Left ventricle myocardium inferior (tissue), 1 donor: ENCODE measurements around the gene SHISA4. TPM values are rescaled to one million over a fixed set of nuclear protein-coding genes. Genes with fewer than 3 reads are reported as not detected.
"Not testable (repeated sequence)": the region's sequence is repeated elsewhere in the genome, so short reads cannot be mapped to it uniquely, and the experiment has no call there.

Experiments used
- DNase-seq: peaks from one replicate; pipeline ENCODE4 v3.0.0-alpha.2; 2020
- H3K27ac ChIP-seq: fragments of 200-600 bp; replicated peaks from 2 replicates; pipeline ENCODE4 v1.8.0; 2021
- H3K27me3 ChIP-seq: fragments of 200-600 bp; 2 replicates; pipeline ENCODE4 v1.8.0; 2021; ENCODE audit warnings: low read depth
- H3K36me3 ChIP-seq: fragments of 200-600 bp; 2 replicates; pipeline ENCODE4 v1.8.0; 2021
- H3K4me1 ChIP-seq: fragments of 200-600 bp; 2 replicates; pipeline ENCODE4 v1.8.0; 2021
- H3K4me3 ChIP-seq: fragments of 200-600 bp; 2 replicates; pipeline ENCODE4 v1.8.0; 2021; ENCODE audit warnings: mild to moderate bottlenecking, moderate library complexity
- H3K9me3 ChIP-seq: fragments of 200-600 bp; replicated peaks from 2 replicates; pipeline ENCODE4 v1.8.0; 2021
- intact Hi-C: fragments of 100-400 bp; cut with micrococcal nuclease; formaldehyde crosslinking; loops from one replicate; pipeline ENCODE4 v1.11.0; 2022
- total RNA-seq: library from RNA; stranded (reverse); fragmentation: NEBNext Ultra II Directional; extraction: Animal tissue kit (Norgen Biotek cat#: 25700); gene quantifications from one replicate; pipeline ENCODE4 v1.2.1, GENCODE V29; 2021
- TF ChIP-seq, protein P1 (sequence below): fragments of 200-600 bp; IDR thresholded peaks from 2 replicates; pipeline ENCODE4 v1.8.0; 2021; ENCODE audit warnings: antibody characterized with exemption, mild to moderate bottlenecking, borderline replicate concordance
- donor health status: DM: no; HTN: yes; CAD: no; lungs with severe emphysema.

Gene SHISA4
- total RNA-seq, 1 donor from 2014 or later: 191 TPM

DNA sequence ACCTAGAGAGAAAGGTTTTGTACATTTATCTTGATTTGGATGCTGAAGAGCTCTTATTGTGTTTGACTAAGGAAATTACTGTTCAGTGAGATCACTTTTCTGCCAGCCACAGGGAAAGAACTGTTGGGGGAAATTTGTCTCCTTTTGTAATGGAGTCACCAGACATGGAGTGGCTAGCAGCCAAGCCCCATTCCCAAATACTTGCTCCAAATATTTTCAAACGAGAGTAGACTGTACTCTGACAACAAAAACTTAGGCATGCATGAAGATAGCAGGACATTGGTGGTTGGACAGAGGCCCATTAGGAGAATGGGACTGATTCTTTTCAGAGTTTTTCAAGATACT is 38.7 kb upstream of the SHISA4 start:
- intact Hi-C loops: no loop called here
- peaks cover 37% of the 10 kb centered on the region for H3K4me1 ChIP-seq
- peak overlapping the region; percentile 79 for H3K27ac ChIP-seq
- peaks cover 57% of the 10 kb centered on the region for H3K36me3 ChIP-seq
- peak overlapping the region; percentile 5 for H3K4me3 ChIP-seq
- peak; percentile 30 for DNase-seq
- no peaks in the 10 kb centered on the region for H3K27me3 ChIP-seq
- TF ChIP-seq, protein P1, sequence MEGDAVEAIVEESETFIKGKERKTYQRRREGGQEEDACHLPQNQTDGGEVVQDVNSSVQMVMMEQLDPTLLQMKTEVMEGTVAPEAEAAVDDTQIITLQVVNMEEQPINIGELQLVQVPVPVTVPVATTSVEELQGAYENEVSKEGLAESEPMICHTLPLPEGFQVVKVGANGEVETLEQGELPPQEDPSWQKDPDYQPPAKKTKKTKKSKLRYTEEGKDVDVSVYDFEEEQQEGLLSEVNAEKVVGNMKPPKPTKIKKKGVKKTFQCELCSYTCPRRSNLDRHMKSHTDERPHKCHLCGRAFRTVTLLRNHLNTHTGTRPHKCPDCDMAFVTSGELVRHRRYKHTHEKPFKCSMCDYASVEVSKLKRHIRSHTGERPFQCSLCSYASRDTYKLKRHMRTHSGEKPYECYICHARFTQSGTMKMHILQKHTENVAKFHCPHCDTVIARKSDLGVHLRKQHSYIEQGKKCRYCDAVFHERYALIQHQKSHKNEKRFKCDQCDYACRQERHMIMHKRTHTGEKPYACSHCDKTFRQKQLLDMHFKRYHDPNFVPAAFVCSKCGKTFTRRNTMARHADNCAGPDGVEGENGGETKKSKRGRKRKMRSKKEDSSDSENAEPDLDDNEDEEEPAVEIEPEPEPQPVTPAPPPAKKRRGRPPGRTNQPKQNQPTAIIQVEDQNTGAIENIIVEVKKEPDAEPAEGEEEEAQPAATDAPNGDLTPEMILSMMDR: no peak
- no peaks in the 10 kb centered on the region for H3K9me3 ChIP-seq

DNA sequence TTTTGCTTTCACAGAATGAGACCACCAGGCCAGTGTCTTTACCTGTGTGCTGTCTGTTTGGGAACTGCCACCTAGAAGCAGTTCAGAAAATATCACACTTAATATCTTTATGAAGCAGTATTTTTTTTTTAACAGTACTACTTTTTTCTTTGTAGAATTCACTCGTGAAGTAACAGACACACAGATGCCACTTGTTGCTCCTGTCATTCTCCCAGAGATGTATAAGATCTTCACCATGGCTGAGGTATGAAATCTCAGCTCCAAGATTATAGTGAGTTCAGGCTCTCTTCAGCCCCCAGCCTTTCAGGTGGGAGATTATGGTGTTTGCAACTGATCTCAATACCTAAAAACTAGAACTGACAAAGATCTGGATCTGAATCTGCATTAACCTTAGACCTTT is 36.7 kb upstream of the SHISA4 start:
- no peak overlapping the region for H3K4me3 ChIP-seq
- H3K27ac ChIP-seq: peak overlapping the region; percentile 79
- DNase-seq: no peak
- H3K9me3 ChIP-seq: no peaks in the 10 kb centered on the region
- H3K4me1 ChIP-seq: peaks cover 35% of the 10 kb centered on the region
- peaks cover 76% of the 10 kb centered on the region for H3K36me3 ChIP-seq
- TF ChIP-seq, protein P1: no peak
- intact Hi-C loops: no loop called here
- H3K27me3 ChIP-seq: no peaks in the 10 kb centered on the region

DNA sequence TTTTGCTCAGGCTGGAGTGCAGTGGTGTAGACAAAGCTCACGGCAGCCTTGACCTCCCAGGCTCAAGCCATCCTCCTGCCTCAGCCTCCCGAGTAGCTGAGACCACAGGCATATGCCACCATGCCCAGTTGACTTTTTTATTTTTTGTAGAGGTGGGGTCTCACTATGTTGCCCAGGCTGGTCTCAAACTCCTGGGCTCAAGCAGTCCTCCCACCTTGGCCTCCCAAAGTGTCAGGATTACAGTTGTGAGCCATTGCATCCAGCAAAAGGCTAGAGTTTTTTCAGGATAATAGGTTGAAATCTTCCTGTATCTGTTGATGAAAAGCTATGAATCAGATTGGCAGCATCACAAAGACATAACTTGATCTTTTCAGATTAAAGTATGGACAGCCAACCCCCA is 32.0 kb upstream of the SHISA4 start:
- H3K27me3 ChIP-seq, H3K27ac ChIP-seq, DNase-seq, H3K9me3 ChIP-seq, H3K4me3 ChIP-seq, intact Hi-C loops, H3K4me1 ChIP-seq: not testable (repeated sequence)
- peaks cover 94% of the 10 kb centered on the region for H3K36me3 ChIP-seq

DNA sequence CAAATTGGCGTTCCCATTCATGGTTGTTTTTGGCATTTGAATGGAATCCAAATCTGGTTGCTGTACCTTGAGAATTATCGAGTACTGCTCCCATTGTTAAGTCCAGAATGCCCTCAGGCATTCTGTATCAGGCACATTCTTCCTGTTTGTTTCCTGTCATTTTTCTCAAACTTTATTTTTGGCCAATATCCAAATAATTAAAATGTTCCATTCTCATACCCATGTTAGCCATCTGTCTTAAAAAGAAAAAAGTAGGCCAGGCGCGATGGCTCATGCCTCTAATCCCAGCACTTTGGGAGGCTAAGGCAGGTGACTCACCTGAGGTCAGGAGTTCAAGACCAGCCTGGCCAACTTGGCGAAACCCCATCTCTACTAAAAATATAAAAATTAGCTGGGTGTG is 29.3 kb upstream of the SHISA4 start:
- intact Hi-C loops: no loop called here
- H3K4me3 ChIP-seq: no peak overlapping the region
- H3K27ac ChIP-seq: peak overlapping the region; percentile 40
- TF ChIP-seq, protein P1: no peak
- H3K36me3 ChIP-seq: peaks cover 91% of the 10 kb centered on the region
- no peaks in the 10 kb centered on the region for H3K9me3 ChIP-seq
- H3K4me1 ChIP-seq: peaks cover 4% of the 10 kb centered on the region
- DNase-seq: no peak
- H3K27me3 ChIP-seq: no peaks in the 10 kb centered on the region

DNA sequence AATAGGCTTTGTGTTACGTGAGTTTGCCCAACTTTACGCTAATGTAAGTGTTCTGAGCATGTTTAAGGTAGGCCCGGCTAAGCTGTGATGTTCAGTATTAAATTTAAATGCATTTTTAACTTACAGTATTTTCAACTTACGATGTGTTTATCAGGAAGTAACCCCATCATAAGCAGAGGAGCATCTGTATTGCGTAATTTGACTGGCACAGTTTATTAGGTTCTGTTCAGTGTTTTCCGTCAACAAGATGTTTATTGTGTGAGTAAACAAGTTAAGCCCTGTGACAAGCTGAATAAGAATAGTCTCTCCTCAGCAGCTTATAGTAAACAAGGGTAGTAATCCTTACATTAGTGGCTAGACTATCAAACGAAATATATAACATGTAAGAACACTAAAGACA is 27.2 kb upstream of the SHISA4 start:
- no peak for DNase-seq
- Histone ChIP-seq H3K27ac (no peak overlapping the region), H3K4me3 (no peak overlapping the region), H3K4me1 (peaks cover 4% of the 10 kb centered on the region), H3K27me3 (no peaks in the 10 kb centered on the region), H3K36me3 (peaks cover 85% of the 10 kb centered on the region), H3K9me3 (no peaks in the 10 kb centered on the region)
- TF ChIP-seq, protein P1: no peak
- intact Hi-C loops: no loop called here

DNA sequence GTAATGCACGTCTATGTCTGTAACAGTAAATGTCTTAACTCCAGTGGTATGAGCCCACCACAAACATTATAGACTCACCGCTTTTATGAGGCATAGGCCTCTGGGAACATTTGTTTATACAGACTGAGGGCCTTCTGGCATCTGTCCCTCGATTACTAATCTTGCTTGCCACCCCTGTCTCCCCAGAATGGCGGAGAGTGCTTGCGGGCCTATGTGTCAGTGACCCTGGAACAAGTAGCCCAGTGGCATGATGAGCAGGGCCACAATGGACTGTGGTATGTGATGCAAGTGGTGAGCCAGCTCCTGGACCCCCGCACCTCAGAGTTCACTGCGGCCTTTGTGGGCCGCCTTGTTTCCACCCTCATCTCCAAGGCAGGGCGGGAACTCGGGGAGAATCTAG is 18.3 kb upstream of the SHISA4 start:
- Histone ChIP-seq H3K36me3 (peaks cover 98% of the 10 kb centered on the region), H3K9me3 (no peaks in the 10 kb centered on the region), H3K27me3 (no peaks in the 10 kb centered on the region), H3K4me1 (peaks cover 4% of the 10 kb centered on the region), H3K27ac (no peak overlapping the region), H3K4me3 (no peak overlapping the region)
- TF ChIP-seq, protein P1: no peak
- no peak for DNase-seq
- intact Hi-C loops: no loop called here
